Rectal smooth muscle tissue (tissue), 1 donor: Measurements from ENCODE around the gene ELMOD1.

Experiments
- H3K27ac ChIP-seq: one replicate; pipeline ENCODE4 v1.7.0; 2013; ENCODE audit warnings: low read depth, low read length, inconsistent platforms
- H3K27me3 ChIP-seq: one replicate; pipeline ENCODE4 v1.7.0; 2013; ENCODE audit warnings: low read length; ENCODE audit not compliant: control insufficient read depth, insufficient read depth
- H3K36me3 ChIP-seq: one replicate; pipeline ENCODE4 v1.7.0; 2013; ENCODE audit warnings: low read length; ENCODE audit not compliant: control insufficient read depth, insufficient read depth
- H3K4me1 ChIP-seq: one replicate; pipeline ENCODE4 v1.7.0; 2013; ENCODE audit warnings: low read length; ENCODE audit not compliant: control insufficient read depth, insufficient read depth
- H3K4me3 ChIP-seq: one replicate; pipeline ENCODE4 v1.7.0; 2013; ENCODE audit warnings: low read length
- H3K9ac ChIP-seq: one replicate; pipeline ENCODE4 v1.7.0; 2013; ENCODE audit warnings: low read length

ELMOD1 gene

DNA sequence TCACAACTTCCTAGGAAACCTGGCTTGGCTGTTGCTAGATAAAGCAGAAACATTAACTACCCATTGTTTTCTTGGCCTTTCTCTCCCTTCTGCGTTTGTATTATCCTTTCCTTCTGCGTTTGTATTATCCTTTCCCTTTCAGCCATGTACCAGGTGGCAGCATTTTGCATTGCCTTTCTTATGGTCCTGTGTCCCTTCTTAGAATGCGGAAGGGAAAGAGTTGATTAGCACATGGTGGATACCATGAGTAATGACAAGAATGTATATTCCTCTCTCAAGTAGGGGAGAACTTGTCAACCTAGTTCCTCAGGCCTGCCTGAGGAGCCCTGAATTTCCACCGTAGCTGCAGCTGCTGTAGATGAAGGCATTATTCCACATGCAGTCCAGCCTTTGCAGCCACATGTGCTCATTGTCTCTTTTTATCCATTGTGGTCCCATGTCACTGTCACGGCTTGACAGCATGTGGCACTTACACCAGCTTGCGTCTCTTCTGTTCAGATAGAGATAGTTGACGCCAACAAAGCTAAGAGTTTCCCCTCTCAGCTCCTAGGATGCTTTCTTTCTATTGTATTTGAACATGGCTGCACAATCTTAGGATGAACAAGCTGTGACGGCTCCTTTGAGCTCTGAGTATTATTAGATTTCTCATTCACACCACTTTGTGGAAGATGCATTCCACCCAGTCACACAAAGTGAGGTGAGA lies 76.1 kb downstream of the ELMOD1 start:
- no peak overlapping the region for H3K4me3 ChIP-seq
- no peaks in the 10 kb centered on the region for H3K36me3 ChIP-seq
- H3K4me1 ChIP-seq, result no peaks in the 10 kb centered on the region
- no peaks in the 10 kb centered on the region for H3K27me3 ChIP-seq
- no peak overlapping the region for H3K27ac ChIP-seq
- no peak overlapping the region for H3K9ac ChIP-seq

DNA sequence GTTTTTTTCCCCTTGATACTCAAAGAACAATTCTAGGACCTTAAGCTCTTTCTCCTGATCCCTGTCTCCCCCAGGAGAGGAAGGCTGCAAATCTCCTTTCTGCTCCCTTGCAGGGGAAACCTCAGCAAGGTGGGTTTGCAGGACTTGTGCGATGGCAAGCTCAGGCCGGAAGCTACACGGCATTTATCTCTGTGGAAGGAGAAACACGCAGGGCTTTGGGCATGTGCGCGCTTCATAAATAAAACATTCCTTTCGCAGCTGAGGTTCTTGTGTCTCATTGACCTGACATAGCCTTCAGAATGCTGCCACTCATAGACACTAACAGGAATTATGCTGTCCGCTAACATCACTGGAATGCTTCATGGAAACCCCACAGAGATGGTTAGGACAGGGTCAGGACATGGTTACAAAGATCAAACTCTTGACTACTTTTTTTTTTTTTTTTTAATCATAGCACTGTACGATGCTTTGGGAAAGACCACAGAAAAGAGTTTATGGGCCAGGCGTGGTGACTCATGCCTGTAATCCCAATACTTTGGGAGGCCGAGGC lies 78.3 kb downstream of the ELMOD1 start:
- no peaks in the 10 kb centered on the region for H3K4me1 ChIP-seq
- H3K4me3 ChIP-seq, result no peak overlapping the region
- no peak overlapping the region for H3K9ac ChIP-seq
- H3K36me3 ChIP-seq, result no peaks in the 10 kb centered on the region
- no peak overlapping the region for H3K27ac ChIP-seq
- no peaks in the 10 kb centered on the region for H3K27me3 ChIP-seq

DNA sequence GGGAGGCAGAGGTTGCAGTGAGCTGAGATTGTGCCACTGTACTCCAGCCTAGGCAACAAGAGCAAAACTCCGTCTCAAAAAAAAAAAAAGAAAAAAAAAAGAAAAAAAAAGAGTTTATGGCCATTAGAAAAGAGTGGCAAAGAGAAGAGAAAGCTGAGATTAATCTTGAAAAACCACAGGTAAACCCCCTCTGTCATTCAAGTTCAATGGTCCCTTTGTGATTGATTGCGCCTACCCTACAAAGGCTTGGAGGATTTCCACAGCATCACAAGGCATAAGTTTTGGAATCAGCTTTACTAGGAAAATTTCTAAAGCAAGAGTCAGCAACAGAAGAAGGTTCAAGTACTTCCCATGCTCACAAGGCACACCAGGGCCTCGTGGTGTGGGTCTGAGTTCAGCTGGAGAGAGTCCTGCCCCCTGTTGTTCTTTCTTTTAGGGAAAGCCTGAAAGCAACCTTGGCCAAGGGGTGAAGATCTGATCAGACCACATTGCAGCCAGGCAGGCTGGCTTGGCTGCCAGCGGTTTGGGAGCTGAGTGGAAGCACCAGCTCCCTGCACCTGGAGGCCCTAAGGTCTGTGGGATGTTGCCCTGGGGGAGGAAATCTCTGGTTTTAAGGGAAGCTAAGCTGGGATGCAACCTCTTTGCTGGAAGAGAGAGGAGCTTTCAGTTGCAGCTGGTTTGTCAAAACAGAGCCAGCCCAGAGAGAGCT lies 79.1 kb downstream of the ELMOD1 start:
- Histone ChIP-seq H3K27ac (no peak overlapping the region), H3K36me3 (no peaks in the 10 kb centered on the region), H3K27me3 (no peaks in the 10 kb centered on the region), H3K4me3 (no peak overlapping the region), H3K9ac (no peak overlapping the region), H3K4me1 (no peaks in the 10 kb centered on the region)

DNA sequence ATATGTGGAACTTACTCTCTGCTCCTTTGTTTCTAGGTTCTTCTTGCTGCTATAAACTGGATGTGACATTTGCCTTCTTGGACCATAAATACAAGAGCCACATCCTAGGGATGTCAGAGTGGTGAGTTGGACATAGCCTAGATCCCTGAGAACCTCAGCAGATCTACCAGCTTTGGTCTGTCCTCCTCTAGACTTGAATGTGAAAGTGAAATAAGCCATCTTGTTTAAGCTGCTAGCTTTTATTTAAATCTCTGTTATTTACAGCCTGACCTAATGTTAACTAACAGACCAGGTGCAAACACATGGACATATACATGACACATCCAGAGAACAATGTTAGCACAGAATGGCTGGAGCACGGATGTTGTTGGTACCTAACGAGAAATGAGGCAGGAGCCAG lies 85.0 kb downstream of the ELMOD1 start:
- Histone ChIP-seq H3K4me1 (no peaks in the 10 kb centered on the region), H3K27me3 (no peaks in the 10 kb centered on the region), H3K36me3 (no peaks in the 10 kb centered on the region), H3K27ac (no peak overlapping the region), H3K9ac (no peak overlapping the region), H3K4me3 (no peak overlapping the region)

DNA sequence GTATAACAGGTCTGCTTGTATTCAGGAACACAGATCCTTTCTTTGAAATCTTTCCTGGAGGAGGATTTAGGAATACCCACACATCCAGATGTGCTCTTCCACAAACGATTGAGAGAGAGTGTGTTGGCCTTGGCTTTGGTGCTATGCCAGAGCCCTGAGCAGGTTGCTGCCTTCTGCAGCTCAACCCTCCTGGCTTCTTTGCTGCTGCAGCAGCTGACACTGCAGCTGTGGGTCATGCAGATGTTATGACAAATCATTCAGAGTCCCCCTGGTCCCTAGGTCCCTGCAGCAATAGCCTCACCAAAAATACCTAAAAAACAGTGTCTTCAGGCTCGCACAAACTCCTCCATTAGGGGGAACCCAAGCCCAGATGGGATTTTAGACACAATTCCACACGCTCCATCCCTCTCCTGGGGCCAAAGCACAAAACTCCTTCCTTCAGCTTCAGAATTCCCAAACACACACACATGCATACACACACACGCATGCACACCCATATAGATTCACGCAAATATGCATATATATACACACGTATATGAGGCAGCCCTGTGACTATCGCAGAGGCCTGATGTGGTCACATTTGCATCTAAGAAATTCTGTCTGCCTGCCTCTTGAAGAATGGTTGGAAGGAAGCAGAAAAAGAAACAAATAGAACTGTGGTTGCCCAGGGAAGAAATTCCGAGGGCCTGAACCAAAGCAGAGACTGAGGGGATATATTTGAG lies 85.5 kb downstream of the ELMOD1 start:
- H3K27ac ChIP-seq, result no peak overlapping the region
- H3K36me3 ChIP-seq, result no peaks in the 10 kb centered on the region
- no peaks in the 10 kb centered on the region for H3K4me1 ChIP-seq
- H3K27me3 ChIP-seq, result no peaks in the 10 kb centered on the region
- H3K4me3 ChIP-seq, result no peak overlapping the region
- H3K9ac ChIP-seq, result no peak overlapping the region

DNA sequence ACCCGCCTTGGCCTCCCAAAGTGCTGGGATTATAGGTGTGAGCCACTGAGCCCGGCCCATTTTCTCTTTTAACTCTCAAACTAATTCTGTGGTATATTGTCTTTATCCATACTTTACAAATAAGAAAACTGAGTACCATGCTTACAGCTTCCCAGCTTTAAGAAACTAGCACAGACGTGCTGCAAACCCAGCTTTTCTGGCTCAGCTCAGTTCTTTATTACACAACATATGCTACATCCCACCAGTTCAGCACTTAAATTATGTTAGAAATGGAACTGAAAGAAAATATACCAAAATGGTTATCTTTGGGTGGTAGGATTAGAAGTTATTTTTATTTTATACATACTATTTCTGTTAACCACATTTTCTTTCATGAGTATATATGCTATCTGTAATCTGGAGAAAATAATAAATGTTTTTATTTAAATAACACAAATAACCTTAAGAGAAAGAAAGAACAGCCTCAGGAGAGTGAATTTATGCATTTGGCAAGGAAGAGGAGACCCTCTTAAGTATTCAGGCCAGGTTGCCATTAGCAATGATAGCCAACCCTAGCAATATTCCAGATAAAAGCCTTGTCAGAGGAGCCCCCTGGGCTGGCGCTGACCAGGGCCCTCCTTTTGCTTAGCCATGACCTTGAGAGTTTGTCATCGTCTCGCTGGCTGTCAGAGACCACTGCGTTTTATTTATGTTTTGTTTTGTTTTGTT lies 87.1 kb downstream of the ELMOD1 start:
- no peaks in the 10 kb centered on the region for H3K36me3 ChIP-seq
- no peak overlapping the region for H3K9ac ChIP-seq
- no peak overlapping the region for H3K27ac ChIP-seq
- no peaks in the 10 kb centered on the region for H3K27me3 ChIP-seq
- H3K4me3 ChIP-seq, result no peak overlapping the region
- H3K4me1 ChIP-seq, result no peaks in the 10 kb centered on the region

DNA sequence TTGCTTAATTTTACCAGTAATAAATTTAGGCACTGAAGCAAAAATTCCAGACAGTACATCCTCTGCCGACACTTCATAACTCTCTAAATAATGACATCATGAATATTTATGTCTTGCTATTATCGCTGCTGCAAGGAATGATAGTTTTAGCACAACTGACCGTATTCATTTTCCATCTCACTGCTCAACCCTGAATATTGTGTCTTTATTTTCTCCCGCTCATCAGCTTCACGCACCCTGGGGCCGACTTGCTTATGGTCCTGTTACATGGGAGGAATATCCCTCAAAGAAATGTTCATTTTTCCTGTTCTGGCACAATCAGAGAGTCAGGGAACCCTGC lies 87.7 kb downstream of the ELMOD1 start:
- Histone ChIP-seq H3K4me3 (no peak overlapping the region), H3K9ac (no peak overlapping the region), H3K27me3 (no peaks in the 10 kb centered on the region), H3K4me1 (no peaks in the 10 kb centered on the region), H3K36me3 (no peaks in the 10 kb centered on the region), H3K27ac (no peak overlapping the region)

DNA sequence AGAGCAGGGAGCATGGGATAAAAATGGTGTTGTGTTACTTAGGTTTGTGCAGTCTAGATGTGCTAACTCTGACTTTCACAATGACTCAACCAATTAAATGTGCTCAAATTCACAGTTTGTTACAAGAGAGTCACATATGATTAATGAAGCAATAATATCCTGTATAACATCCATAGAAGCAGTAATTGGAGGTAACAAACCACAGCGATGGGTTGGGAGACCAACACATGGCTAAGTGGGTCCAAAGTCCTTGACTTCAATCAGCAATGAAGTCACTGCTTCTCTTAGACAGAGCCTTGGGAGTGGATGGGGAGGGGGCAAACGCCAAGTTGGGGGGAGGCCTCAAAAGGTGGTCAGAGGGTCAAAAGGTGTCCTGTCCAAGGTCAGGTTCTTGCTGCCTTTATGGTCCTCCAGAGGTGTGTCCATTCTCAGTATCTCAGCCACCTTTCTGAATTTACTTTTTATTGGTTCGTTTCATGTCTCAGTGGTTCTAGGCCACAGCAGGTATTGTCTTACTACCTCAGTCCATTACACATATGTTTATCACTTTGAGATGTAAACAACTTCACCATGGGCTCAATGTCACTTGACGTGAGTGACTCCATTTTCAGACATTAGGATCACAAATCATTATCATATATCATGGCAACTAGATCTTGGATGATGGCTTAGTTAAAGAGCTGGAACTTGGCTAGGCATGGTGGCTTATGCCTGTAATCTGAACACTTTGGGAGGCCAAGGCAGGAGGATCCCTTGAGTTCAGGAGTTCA lies 88.5 kb downstream of the ELMOD1 start:
- no peaks in the 10 kb centered on the region for H3K27me3 ChIP-seq
- H3K36me3 ChIP-seq, result no peaks in the 10 kb centered on the region
- H3K9ac ChIP-seq, result no peak overlapping the region
- H3K27ac ChIP-seq, result no peak overlapping the region
- no peaks in the 10 kb centered on the region for H3K4me1 ChIP-seq
- H3K4me3 ChIP-seq, result no peak overlapping the region

DNA sequence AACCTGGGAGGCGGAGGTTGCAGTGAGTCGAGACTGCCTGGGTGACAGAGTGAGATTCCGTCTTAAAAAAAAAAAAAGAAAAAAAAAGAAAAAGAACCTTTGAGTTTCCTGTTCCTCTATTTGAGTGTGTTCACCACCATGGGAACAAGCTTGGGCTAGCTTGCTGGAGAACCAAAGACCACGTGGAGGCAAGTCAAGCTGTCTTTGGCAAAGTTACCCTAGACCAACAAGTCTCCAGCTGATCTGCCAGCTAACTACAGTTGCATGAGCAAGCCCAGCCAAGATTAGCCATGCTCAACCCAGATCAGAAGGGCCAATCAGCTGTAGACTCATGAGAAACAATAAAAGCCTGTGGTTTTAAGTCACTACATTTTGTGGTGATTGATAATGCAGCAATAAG lies 91.2 kb downstream of the ELMOD1 start:
- H3K36me3 ChIP-seq, result no peaks in the 10 kb centered on the region
- no peak overlapping the region for H3K27ac ChIP-seq
- no peaks in the 10 kb centered on the region for H3K27me3 ChIP-seq
- no peaks in the 10 kb centered on the region for H3K4me1 ChIP-seq
- H3K4me3 ChIP-seq, result no peak overlapping the region
- H3K9ac ChIP-seq, result no peak overlapping the region

DNA sequence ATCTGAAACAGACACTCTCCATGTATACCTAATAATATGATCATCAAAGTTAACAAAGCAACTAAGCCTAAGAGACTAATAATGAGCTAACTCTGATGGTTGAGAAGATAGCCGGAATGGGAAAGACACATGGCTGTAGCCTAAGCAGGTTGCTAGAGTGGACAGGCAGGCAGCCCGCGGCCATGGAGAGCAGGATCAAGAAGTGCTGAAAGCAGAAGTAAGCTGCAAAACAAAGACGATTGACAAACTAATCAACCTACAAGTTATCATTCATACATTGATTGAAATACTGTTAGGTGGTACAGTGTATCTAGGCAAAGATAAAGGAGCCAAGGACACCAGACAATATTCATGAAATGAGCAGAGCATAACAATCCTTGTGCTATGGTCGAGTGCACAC lies 91.6 kb downstream of the ELMOD1 start:
- Histone ChIP-seq H3K27me3 (no peaks in the 10 kb centered on the region), H3K4me1 (no peaks in the 10 kb centered on the region), H3K4me3 (no peak overlapping the region), H3K9ac (no peak overlapping the region), H3K36me3 (no peaks in the 10 kb centered on the region), H3K27ac (no peak overlapping the region)

DNA sequence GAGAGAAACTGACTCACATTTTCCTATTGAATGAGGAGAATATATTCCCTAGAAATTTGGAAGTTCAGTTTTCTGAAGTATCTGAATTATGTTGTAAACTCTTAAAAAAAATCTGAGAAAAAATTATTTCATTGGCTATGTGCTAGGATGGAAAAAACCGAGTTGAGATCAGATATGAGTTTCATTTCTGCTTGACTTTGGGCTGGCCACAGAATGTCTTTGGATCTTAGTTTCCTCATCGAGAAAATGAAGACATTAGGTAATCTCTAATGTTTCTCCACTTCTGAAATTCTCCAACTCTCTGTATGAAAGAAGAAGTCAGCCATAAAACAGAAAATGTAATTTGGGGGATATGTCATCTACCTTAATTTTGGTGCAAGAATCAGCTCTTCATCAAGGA lies 92.1 kb downstream of the ELMOD1 start:
- Histone ChIP-seq H3K27me3 (no peaks in the 10 kb centered on the region), H3K36me3 (no peaks in the 10 kb centered on the region), H3K4me3 (no peak overlapping the region), H3K4me1 (no peaks in the 10 kb centered on the region), H3K27ac (no peak overlapping the region), H3K9ac (no peak overlapping the region)

DNA sequence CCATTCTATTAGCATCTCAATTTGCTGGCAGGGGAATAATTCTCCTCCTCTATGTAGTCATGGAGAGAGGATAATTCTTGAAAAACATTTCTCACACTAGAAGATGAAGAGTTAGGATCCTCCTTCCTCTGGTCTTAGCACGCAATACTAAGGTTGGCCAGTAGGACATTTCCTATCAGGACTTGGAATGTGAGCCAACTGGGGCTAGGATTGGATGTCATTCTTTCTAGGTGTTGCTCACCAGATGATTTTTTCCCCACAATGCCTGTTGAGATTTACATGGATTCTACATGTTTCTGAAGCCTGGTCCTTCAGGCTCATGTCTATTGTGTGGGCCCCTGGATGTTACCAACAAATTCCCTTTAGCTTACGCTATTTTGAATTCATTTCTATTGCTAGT lies 92.9 kb downstream of the ELMOD1 start:
- no peak overlapping the region for H3K9ac ChIP-seq
- no peaks in the 10 kb centered on the region for H3K36me3 ChIP-seq
- H3K4me3 ChIP-seq, result no peak overlapping the region
- H3K27ac ChIP-seq, result no peak overlapping the region
- no peaks in the 10 kb centered on the region for H3K4me1 ChIP-seq
- H3K27me3 ChIP-seq, result no peaks in the 10 kb centered on the region
